Uterus (tissue), 4 donors: ENCODE data around the gene PHF2. TPM values are rescaled to one million over a fixed set of nuclear protein-coding genes. Genes with fewer than 3 reads are reported as not detected.
"Not testable (repeated sequence)": the region's sequence is repeated elsewhere in the genome, so short reads cannot be mapped to it uniquely, and the experiment has no call there.

ENCODE experiments used
- DNase-seq, 2 donors: peaks; one replicate each; pipeline ENCODE4 v3.0.0-alpha.2; 2019 to 2020
- H3K27ac ChIP-seq, 2 donors: fragments of 200-600 bp; sonication (generic); 1 replicate in 1 of 2; 2 replicates in 1 of 2; pipeline ENCODE4 v1.5.1; 2016 to 2018
- H3K27me3 ChIP-seq, 2 donors: fragments of 200-600 bp; sonication (generic); one replicate each; pipeline ENCODE4 v1.5.1; 2018 to 2019; ENCODE audit warnings: control low read depth in 1 of 2
- H3K36me3 ChIP-seq, 2 donors: fragments of 200-600 bp; sonication (generic); one replicate each; pipeline ENCODE4 v1.5.1; 2019; ENCODE audit warnings: control low read depth in 1 of 2
- H3K4me1 ChIP-seq, 2 donors: fragments of 200-600 bp; sonication (generic); one replicate each; pipeline ENCODE4 v1.5.1; 2018 to 2019; ENCODE audit warnings: control low read depth in 1 of 2
- H3K4me3 ChIP-seq, 2 donors: fragments of 200-600 bp; sonication (generic); 1 replicate in 1 of 2; 2 replicates in 1 of 2; pipeline ENCODE4 v1.5.1; 2018 to 2019; ENCODE audit warnings: mild to moderate bottlenecking in 1 of 2
- H3K9me3 ChIP-seq, 2 donors: fragments of 200-600 bp; sonication (generic); one replicate each; pipeline ENCODE4 v1.5.1; 2019; ENCODE audit warnings: control low read depth in 1 of 2
- POLR2A ChIP-seq, 2 donors: fragments of 450-650 bp; IDR thresholded peaks; one replicate each; pipeline ENCODE4 v1.6.1; 2016; ENCODE audit warnings: antibody characterized with exemption in 2 of 2, mild to moderate bottlenecking in 1 of 2, moderate library complexity in 1 of 2
- intact Hi-C: fragments of 100-400 bp; cut with DNase I; formaldehyde crosslinking; loops from one replicate; pipeline ENCODE4 v1.15.1; 2023; ENCODE audit warnings: low total_unique reads
- total RNA-seq, 4 donors: library from RNA; depleted of rRNA in 3 of 4; stranded (reverse); fragments of >200 nt in 3 of 4; gene quantifications; one replicate each; pipeline versions ENCODE4 v1.1.0 to v1.2.4, GENCODE V29; 2014 to 2023
- TF ChIP-seq, protein P1 (sequence below), 4 experiments: fragments of 200-600 bp in 2 of 4; fragments of 450-650 bp in 2 of 4; sonication (generic) in 2 of 4; IDR thresholded peaks; one replicate each; pipeline ENCODE4 v1.5.1; 2016 to 2019; ENCODE audit warnings: antibody characterized with exemption in 4 of 4, mild to moderate bottlenecking in 2 of 4, moderate library complexity in 1 of 4
- donor health status: DM: yes; HTN: yes; CAD: no.

PHF2 gene
- total RNA-seq, 4 donors from 2014 or later = 7.7 to 54.5 (median 25.0) TPM

GRCh38 chr9:93663877-93664548 lies 87.6 kb downstream of the PHF2 start:
- Histone ChIP-seq H3K4me1 (no peaks in the 10 kb centered on the region), H3K27ac (no peak overlapping the region), H3K27me3 (no peaks in the 10 kb centered on the region), H3K4me3 (no peak overlapping the region), H3K36me3 (no peaks in the 10 kb centered on the region), H3K9me3 (no peaks in the 10 kb centered on the region)
- intact Hi-C loops = no loop called here
- DNase-seq = no peak
- TF ChIP-seq, protein P1, sequence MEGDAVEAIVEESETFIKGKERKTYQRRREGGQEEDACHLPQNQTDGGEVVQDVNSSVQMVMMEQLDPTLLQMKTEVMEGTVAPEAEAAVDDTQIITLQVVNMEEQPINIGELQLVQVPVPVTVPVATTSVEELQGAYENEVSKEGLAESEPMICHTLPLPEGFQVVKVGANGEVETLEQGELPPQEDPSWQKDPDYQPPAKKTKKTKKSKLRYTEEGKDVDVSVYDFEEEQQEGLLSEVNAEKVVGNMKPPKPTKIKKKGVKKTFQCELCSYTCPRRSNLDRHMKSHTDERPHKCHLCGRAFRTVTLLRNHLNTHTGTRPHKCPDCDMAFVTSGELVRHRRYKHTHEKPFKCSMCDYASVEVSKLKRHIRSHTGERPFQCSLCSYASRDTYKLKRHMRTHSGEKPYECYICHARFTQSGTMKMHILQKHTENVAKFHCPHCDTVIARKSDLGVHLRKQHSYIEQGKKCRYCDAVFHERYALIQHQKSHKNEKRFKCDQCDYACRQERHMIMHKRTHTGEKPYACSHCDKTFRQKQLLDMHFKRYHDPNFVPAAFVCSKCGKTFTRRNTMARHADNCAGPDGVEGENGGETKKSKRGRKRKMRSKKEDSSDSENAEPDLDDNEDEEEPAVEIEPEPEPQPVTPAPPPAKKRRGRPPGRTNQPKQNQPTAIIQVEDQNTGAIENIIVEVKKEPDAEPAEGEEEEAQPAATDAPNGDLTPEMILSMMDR (IDR thresholded peaks at IDR 0.05) = no peak
- TF ChIP-seq POLR2A (IDR thresholded peaks at IDR 0.05) = no peak

DNA sequence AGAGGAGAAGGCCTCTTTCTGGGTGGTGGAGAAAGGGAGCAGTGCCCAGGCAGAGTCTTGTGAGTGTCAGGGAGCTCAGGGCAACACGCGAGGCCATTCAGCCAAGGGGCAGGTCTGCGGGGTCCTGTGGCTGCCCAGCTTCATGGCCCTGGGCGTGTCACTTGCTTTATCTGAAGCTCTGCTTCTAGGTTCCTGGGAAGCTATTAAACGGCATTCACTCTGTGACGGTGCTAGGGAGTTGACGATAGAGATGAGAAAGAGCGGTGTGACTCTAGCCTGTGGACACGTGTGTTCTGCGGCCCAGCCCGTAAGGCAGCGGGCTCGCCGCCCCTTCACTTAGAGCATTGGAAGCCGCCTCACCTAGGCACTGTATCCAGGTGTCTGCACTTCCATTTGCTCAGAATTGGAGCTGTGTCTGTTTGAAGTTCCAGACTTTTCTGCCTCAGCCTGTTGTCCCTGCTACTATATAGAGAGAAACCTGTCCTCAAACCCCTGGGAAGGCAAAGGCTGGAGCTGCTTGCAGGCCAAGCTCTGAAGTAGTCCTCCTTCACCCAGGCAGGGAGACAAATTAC lies 88.3 kb downstream of the PHF2 start:
- H3K36me3 ChIP-seq = no peaks in the 10 kb centered on the region
- no peaks in the 10 kb centered on the region for H3K27me3 ChIP-seq
- H3K4me3 ChIP-seq = no peak overlapping the region
- H3K27ac ChIP-seq = no peak overlapping the region
- TF ChIP-seq, protein P1 (IDR thresholded peaks at IDR 0.05) = no peak
- TF ChIP-seq POLR2A (IDR thresholded peaks at IDR 0.05) = no peak
- H3K4me1 ChIP-seq = no peaks in the 10 kb centered on the region
- intact Hi-C loops = no loop called here
- no peaks in the 10 kb centered on the region for H3K9me3 ChIP-seq
- DNase-seq = no peak

DNA sequence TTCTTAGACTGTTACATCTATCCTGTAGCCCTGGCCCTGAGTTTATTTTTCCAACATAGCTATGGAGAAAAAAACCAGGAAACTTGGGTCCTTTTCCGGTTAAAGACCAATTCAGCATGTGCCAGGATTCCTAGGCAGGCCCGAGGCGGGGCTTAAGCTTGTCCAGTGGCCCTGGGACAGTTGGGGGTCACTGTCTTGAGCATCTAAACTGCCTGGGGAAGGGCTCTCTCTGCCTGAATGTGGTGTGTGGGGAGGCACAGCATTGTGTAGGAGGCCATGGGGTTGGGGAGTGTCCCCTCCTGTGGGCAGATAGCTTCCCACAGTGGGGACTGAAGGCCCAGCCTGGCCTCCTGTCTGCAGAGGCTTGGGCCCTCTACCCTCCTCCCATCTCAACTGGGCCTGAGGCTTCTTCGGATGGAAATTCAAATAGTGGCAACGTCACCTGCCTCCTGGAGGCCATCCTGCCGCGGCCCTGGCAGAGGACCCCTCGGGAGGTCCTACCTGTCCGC lies 88.8 kb downstream of the PHF2 start:
- H3K27me3 ChIP-seq = no peaks in the 10 kb centered on the region
- peak in 1 of 2 donors; percentile 13 for DNase-seq
- no peak overlapping the region for H3K4me3 ChIP-seq
- H3K9me3 ChIP-seq = no peaks in the 10 kb centered on the region
- H3K4me1 ChIP-seq = no peaks in the 10 kb centered on the region
- TF ChIP-seq, protein P1 (IDR thresholded peaks at IDR 0.05) = no peak
- no peak for TF ChIP-seq POLR2A (IDR thresholded peaks at IDR 0.05)
- intact Hi-C loops = no loop called here
- H3K27ac ChIP-seq = no peak overlapping the region
- H3K36me3 ChIP-seq = no peaks in the 10 kb centered on the region

GRCh38 chr9:93665637-93666438 lies 89.5 kb downstream of the PHF2 start:
- H3K27me3 ChIP-seq = no peaks in the 10 kb centered on the region
- no peak overlapping the region for H3K4me3 ChIP-seq
- H3K36me3 ChIP-seq = no peaks in the 10 kb centered on the region
- TF ChIP-seq, protein P1 (IDR thresholded peaks at IDR 0.05) = no peak
- TF ChIP-seq POLR2A (IDR thresholded peaks at IDR 0.05) = no peak
- no peaks in the 10 kb centered on the region for H3K9me3 ChIP-seq
- H3K27ac ChIP-seq = no peak overlapping the region
- peak in 1 of 2 donors; percentile 14 for DNase-seq
- H3K4me1 ChIP-seq = no peaks in the 10 kb centered on the region
- intact Hi-C loops = no loop called here

GRCh38 chr9:93666439-93666784 lies 90.0 kb downstream of the PHF2 start:
- H3K27me3 ChIP-seq, H3K27ac ChIP-seq, H3K9me3 ChIP-seq, H3K36me3 ChIP-seq, intact Hi-C loops, H3K4me3 ChIP-seq, DNase-seq, H3K4me1 ChIP-seq: not testable (repeated sequence)
